NCI-H345 (cell line): ENCODE results near the gene HECW1.
A peak's percentile ranks its signal among the peaks of the same experiment; 100 is the strongest.
"Not testable (repeated sequence)": the region's sequence is repeated elsewhere in the genome, so short reads cannot be mapped to it uniquely, and the experiment has no call there.

Source experiments
- DNase-seq: peaks from one replicate; lab custom pipeline; 2025; lab: John Stamatoyannopoulos, UW

Gene HECW1

GRCh38 chr7:43583424-43584194 lies 471.2 kb downstream of the HECW1 start:
- peak; percentile 58 for DNase-seq

GRCh38 chr7:43584195-43584586 lies 471.7 kb downstream of the HECW1 start:
- DNase-seq = no peak

- not testable (repeated sequence) for DNase-seq
Measured at GRCh38 chr7:43584733-43585132, 472.3 kb downstream of the HECW1 start.

- no peak for DNase-seq
Measured at GRCh38 chr7:43585562-43585961, 473.1 kb downstream of the HECW1 start.

GRCh38 chr7:43586251-43586900 lies 473.9 kb downstream of the HECW1 start:
- no peak for DNase-seq

GRCh38 chr7:43588477-43589132 lies 476.2 kb downstream of the HECW1 start:
- no peak for DNase-seq

- no peak for DNase-seq
Measured at GRCh38 chr7:43589133-43589478, 476.7 kb downstream of the HECW1 start.

GRCh38 chr7:43589728-43590127 lies 477.3 kb downstream of the HECW1 start:
- no peak for DNase-seq

- DNase-seq = no peak
Measured at GRCh38 chr7:43590862-43591557, 478.6 kb downstream of the HECW1 start.

- DNase-seq = no peak
Measured at GRCh38 chr7:43591558-43592180, 479.2 kb downstream of the HECW1 start.

GRCh38 chr7:43592326-43592725 lies 479.9 kb downstream of the HECW1 start:
- DNase-seq = no peak

GRCh38 chr7:43593010-43593409 lies 480.6 kb downstream of the HECW1 start:
- DNase-seq = no peak

- no peak for DNase-seq
Measured at GRCh38 chr7:43594020-43594419, 481.6 kb downstream of the HECW1 start.

- not testable (repeated sequence) for DNase-seq
Measured at GRCh38 chr7:43596426-43596825, 484.0 kb downstream of the HECW1 start.

- no peak for DNase-seq
Measured at GRCh38 chr7:43600056-43600455, 487.6 kb downstream of the HECW1 start.

- DNase-seq = no peak
Measured at GRCh38 chr7:43602256-43602655, 489.8 kb downstream of the HECW1 start.

GRCh38 chr7:43604251-43604650 lies 491.8 kb downstream of the HECW1 start:
- DNase-seq = no peak

GRCh38 chr7:43609097-43609496 lies 496.6 kb downstream of the HECW1 start:
- no peak for DNase-seq

GRCh38 chr7:43612128-43612527 lies 499.7 kb downstream of the HECW1 start:
- no peak for DNase-seq

GRCh38 chr7:43612599-43613589 lies 500.4 kb downstream of the HECW1 start:
- DNase-seq = no peak
